Mammary epithelial cell (primary cell): ENCODE results near the gene AOC1.

Source experiments
- EZH2 ChIP-seq: IDR thresholded peaks from 2 replicates; pipeline ENCODE4 v1.6.1; 2012; ENCODE audit warnings: low read length, inconsistent platforms, borderline replicate concordance
- TF ChIP-seq, protein P1 (sequence below), 2 donors: IDR thresholded peaks in 1 of 2; conservative IDR thresholded peaks in 1 of 2; 2 replicates each; pipeline ENCODE4 v1.5.1; 2011 to 2012; ENCODE audit warnings: inconsistent platforms in 2 of 2, low read length in 2 of 2, mild to moderate bottlenecking in 2 of 2, control low read depth in 1 of 2, low read depth in 1 of 2; ENCODE audit not compliant: insufficient read depth in 1 of 2; ENCODE audit errors: extremely low read depth in 1 of 2

DNA sequence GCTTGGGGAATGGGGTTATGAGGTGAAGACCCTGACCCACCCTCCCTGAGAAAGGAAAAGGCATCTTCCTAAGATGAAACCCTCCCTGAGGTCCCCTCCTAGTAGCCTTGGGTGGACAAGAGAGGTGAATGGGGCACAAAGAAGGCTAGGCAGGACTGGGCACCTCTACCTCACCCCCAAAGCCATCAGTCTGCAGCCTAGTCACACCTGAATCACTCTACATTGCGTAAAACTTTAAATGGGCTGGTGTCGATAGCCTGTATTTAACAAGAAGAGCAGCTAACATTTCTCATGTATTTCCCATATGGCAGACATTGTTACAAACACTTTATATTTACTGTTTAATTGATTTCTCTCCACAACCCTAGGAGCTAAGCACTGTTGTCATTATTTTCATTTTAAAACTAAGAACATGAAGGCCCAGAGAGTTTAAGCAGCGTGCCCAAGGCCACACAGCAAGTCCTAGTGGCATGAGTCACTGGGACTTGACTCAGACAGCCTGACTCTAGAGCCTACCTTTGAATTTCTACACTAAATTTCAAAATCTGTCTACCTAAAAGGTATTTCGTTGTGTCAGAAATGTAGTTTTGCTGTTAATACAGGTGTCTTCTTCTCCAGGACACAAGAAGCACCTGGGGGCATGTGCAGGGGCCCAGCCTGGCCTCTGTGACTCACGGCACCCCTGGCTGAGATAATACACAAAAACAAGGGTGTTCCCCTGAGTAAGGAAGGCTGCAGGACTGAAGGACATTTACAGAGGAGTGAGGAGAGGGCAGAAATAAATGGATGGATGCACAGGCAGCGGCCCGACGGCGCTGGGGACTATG lies 3.4 kb downstream of the AOC1 start:
- TF ChIP-seq, protein P1, sequence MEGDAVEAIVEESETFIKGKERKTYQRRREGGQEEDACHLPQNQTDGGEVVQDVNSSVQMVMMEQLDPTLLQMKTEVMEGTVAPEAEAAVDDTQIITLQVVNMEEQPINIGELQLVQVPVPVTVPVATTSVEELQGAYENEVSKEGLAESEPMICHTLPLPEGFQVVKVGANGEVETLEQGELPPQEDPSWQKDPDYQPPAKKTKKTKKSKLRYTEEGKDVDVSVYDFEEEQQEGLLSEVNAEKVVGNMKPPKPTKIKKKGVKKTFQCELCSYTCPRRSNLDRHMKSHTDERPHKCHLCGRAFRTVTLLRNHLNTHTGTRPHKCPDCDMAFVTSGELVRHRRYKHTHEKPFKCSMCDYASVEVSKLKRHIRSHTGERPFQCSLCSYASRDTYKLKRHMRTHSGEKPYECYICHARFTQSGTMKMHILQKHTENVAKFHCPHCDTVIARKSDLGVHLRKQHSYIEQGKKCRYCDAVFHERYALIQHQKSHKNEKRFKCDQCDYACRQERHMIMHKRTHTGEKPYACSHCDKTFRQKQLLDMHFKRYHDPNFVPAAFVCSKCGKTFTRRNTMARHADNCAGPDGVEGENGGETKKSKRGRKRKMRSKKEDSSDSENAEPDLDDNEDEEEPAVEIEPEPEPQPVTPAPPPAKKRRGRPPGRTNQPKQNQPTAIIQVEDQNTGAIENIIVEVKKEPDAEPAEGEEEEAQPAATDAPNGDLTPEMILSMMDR (conservative IDR thresholded peaks at IDR 0.05 in 1 of 2, IDR thresholded peaks at IDR 0.05 in 1 of 2; ENCODE audit: extremely low read depth in 1 of 2, insufficient read depth in 1 of 2, low read depth in 1 of 2, low read length in 2 of 2), result no peak
- no peak for TF ChIP-seq EZH2
